22Rv1 (cell line): ENCODE data around the gene TMPRSS5.
"Not testable (repeated sequence)": the region's sequence is repeated elsewhere in the genome, so short reads cannot be mapped to it uniquely, and the experiment has no call there.

Experiments
- H3K27ac ChIP-seq: fragments of 450-650 bp; 2 replicates; pipeline ENCODE4 v1.5.1; 2017
- CTCF ChIP-seq: fragments of 450-650 bp; IDR thresholded peaks from 2 replicates; pipeline ENCODE4 v1.5.1; 2017; ENCODE audit warnings: mild to moderate bottlenecking
- ZFX ChIP-seq: fragments of 450-650 bp; IDR thresholded peaks from 2 replicates; pipeline ENCODE4 v1.6.1; 2017; ENCODE audit warnings: antibody characterized with exemption, borderline replicate concordance

Gene TMPRSS5

GRCh38 chr11:113675003-113675561, 31.0 kb downstream of the TMPRSS5 start:
- TF ChIP-seq ZFX (no peak), CTCF (no peak)
- H3K27ac ChIP-seq, result no peak overlapping the region

GRCh38 chr11:113674397-113674685, 31.8 kb downstream of the TMPRSS5 start:
- TF ChIP-seq ZFX (no peak), CTCF (no peak)
- no peak overlapping the region for H3K27ac ChIP-seq

- TF ChIP-seq ZFX (no peak), CTCF (no peak)
- no peak overlapping the region for H3K27ac ChIP-seq
Measured at GRCh38 chr11:113673550-113674396, 32.3 kb downstream of the TMPRSS5 start.

- H3K27ac ChIP-seq, result not testable (repeated sequence)
Measured at GRCh38 chr11:113671914-113672313, 34.2 kb downstream of the TMPRSS5 start.

GRCh38 chr11:113670831-113671215, 35.3 kb downstream of the TMPRSS5 start:
- TF ChIP-seq ZFX (no peak), CTCF (no peak)
- no peak overlapping the region for H3K27ac ChIP-seq

- H3K27ac ChIP-seq, result no peak overlapping the region
Measured at GRCh38 chr11:113670149-113670830, 35.8 kb downstream of the TMPRSS5 start.

GRCh38 chr11:113668255-113668654, 37.9 kb downstream of the TMPRSS5 start:
- TF ChIP-seq CTCF, result no peak
- TF ChIP-seq ZFX, result no peak
- no peak overlapping the region for H3K27ac ChIP-seq

More at GRCh38 chr11:113670149-113670830, 35.8 kb downstream of the TMPRSS5 start:
- TF ChIP-seq CTCF, result no peak
- no peak for TF ChIP-seq ZFX
